IMR-90 (cell line): ENCODE results near the gene FOXF1. TPM values are rescaled to one million over a fixed set of nuclear protein-coding genes. Genes with fewer than 3 reads are reported as not detected.

Source experiments
- ATAC-seq: fragments of 200-7000 bp; cut with Tn5 transposase; 2 replicates; pipeline ENCODE4 v1.9.1; 2020; ENCODE audit warnings: low read depth, mild to moderate bottlenecking, moderate library complexity
- BruUV-seq: library from RNA; stranded (reverse); fragments of 400-500 nt; replicated peaks from 2 replicates; lab custom pipeline; 2021; lab: Mats Ljungman, UMichigan
- CTCF ChIA-PET: fragments of 300-600 bp; formaldehyde crosslinking; extraction: SDS; loops from one replicate; lab custom pipeline; 2021; ENCODE audit warnings: antibody characterized with exemption; lab: Yijun Ruan, JAX
- POLR2A ChIA-PET: fragments of 300-600 bp; sonication (Branson Sonifier 250); formaldehyde crosslinking; loops from one replicate; lab custom pipeline; 2022; ENCODE audit warnings: antibody characterized with exemption; ENCODE audit not compliant: unreplicated experiment; lab: Charles Lee
- DNase-seq: peaks from one replicate; pipeline ENCODE4 v3.0.0; 2013
- H2AFZ ChIP-seq: replicated peaks from 2 replicates; pipeline ENCODE3; 2013; ENCODE audit warnings: low read length, mild to moderate bottlenecking; ENCODE audit not compliant: poor library complexity
- H2AK5ac ChIP-seq: 2 replicates; pipeline ENCODE4 v1.6.1; 2013; ENCODE audit warnings: low read depth, low read length, inconsistent platforms
- H2AK9ac ChIP-seq: replicated peaks from 2 replicates; pipeline ENCODE3; 2013; ENCODE audit warnings: mild to moderate bottlenecking, low read depth, low read length, moderate library complexity; ENCODE audit not compliant: poor library complexity
- H2BK120ac ChIP-seq: 2 replicates; pipeline ENCODE4 v1.6.1; 2013; ENCODE audit warnings: low read depth, low read length, inconsistent platforms
- H2BK15ac ChIP-seq: 3 replicates; pipeline ENCODE4 v1.6.1; 2013; ENCODE audit warnings: low read depth, low read length, inconsistent platforms
- H2BK20ac ChIP-seq: 2 replicates; pipeline ENCODE4 v1.6.1; 2013; ENCODE audit warnings: low read depth, mild to moderate bottlenecking, inconsistent platforms, low read length, moderate library complexity
- H2BK5ac ChIP-seq: 2 replicates; pipeline ENCODE4 v1.6.1; 2013; ENCODE audit warnings: mild to moderate bottlenecking, low read depth, low read length, inconsistent platforms; ENCODE audit not compliant: poor library complexity, severe bottlenecking
- H3K14ac ChIP-seq: replicated peaks from 2 replicates; pipeline ENCODE4 v1.6.1; 2013; ENCODE audit warnings: low read depth, low read length, inconsistent platforms
- H3K18ac ChIP-seq: 2 replicates; pipeline ENCODE4 v1.6.1; 2013; ENCODE audit warnings: low read depth, low read length, control low read depth
- H3K23ac ChIP-seq: 2 replicates; pipeline ENCODE4 v1.6.1; 2013; ENCODE audit warnings: low read depth, low read length, inconsistent platforms
- H3K27ac ChIP-seq: 2 replicates; pipeline ENCODE4 v1.5.1; 2013; ENCODE audit warnings: mild to moderate bottlenecking, control low read depth, low read length; ENCODE audit not compliant: insufficient read depth
- H3K27me3 ChIP-seq: 2 replicates; pipeline ENCODE4 v1.6.1; 2013; ENCODE audit warnings: low read length; ENCODE audit not compliant: control insufficient read depth, insufficient read depth
- H3K36me3 ChIP-seq: 2 replicates; pipeline ENCODE4 v1.6.1; 2013; ENCODE audit warnings: low read length, mixed read lengths; ENCODE audit not compliant: control insufficient read depth, insufficient read depth
- H3K4ac ChIP-seq: 2 replicates; pipeline ENCODE4 v1.6.1; 2013; ENCODE audit warnings: low read depth, low read length, inconsistent platforms
- H3K4me1 ChIP-seq: 2 replicates; pipeline ENCODE4 v1.6.1; 2013; ENCODE audit warnings: low read length, mixed read lengths; ENCODE audit not compliant: control insufficient read depth, insufficient read depth
- H3K4me2 ChIP-seq: 2 replicates; pipeline ENCODE4 v1.6.1; 2013; ENCODE audit warnings: low read depth, mild to moderate bottlenecking, control low read depth, low read length, moderate library complexity
- H3K4me3 ChIP-seq: 2 replicates; pipeline ENCODE4 v1.5.1; 2013; ENCODE audit warnings: low read depth, mild to moderate bottlenecking, control low read depth, low read length, moderate library complexity; ENCODE audit not compliant: insufficient read depth
- H3K56ac ChIP-seq: 2 replicates; pipeline ENCODE4 v1.6.1; 2013; ENCODE audit warnings: low read length, inconsistent platforms; ENCODE audit not compliant: insufficient read depth; ENCODE audit errors: extremely low read depth
- H3K79me1 ChIP-seq, 2 experiments: 2 replicates each; pipeline ENCODE4 v1.6.1; 2013; ENCODE audit warnings: low read length in 2 of 2, inconsistent platforms in 1 of 2, low read depth in 1 of 2
- H3K9ac ChIP-seq: 2 replicates; pipeline ENCODE4 v1.6.1; 2013; ENCODE audit warnings: low read depth, low read length, control low read depth
- H3K9me1 ChIP-seq: 2 replicates; pipeline ENCODE4 v1.6.1; 2013; ENCODE audit warnings: low read length, inconsistent platforms; ENCODE audit not compliant: insufficient read depth
- H3K9me3 ChIP-seq: 2 replicates; pipeline ENCODE4 v1.6.1; 2013; ENCODE audit warnings: low read length; ENCODE audit not compliant: control insufficient read depth, insufficient read depth
- H4K20me1 ChIP-seq: 2 replicates; pipeline ENCODE4 v1.6.1; 2013; ENCODE audit warnings: low read length, inconsistent platforms; ENCODE audit not compliant: insufficient read depth
- H4K5ac ChIP-seq: 2 replicates; pipeline ENCODE4 v1.6.1; 2013; ENCODE audit warnings: mild to moderate bottlenecking, low read depth, low read length, control low read depth
- H4K8ac ChIP-seq, 2 experiments: 2 replicates each; pipeline ENCODE4 v1.6.1; 2013; ENCODE audit warnings: low read depth in 2 of 2, low read length in 2 of 2, control low read depth in 1 of 2, inconsistent platforms in 1 of 2
- H4K91ac ChIP-seq: 2 replicates; pipeline ENCODE4 v1.6.1; 2013; ENCODE audit warnings: low read depth, low read length, inconsistent platforms; ENCODE audit not compliant: insufficient read depth
- MAZ ChIP-seq: IDR thresholded peaks from 2 replicates; pipeline ENCODE4 v1.6.1; 2012; ENCODE audit warnings: low read depth, mild to moderate bottlenecking, low read length, improper control_type of control experiment, moderate library complexity, borderline replicate concordance
- MXI1 ChIP-seq: IDR thresholded peaks from 2 replicates; pipeline ENCODE4 v1.6.1; 2012; ENCODE audit warnings: low read depth, mild to moderate bottlenecking, low read length, moderate library complexity, borderline replicate concordance
- WGBS, 2 experiments: methylation state at CpG; one replicate each; pipeline versions ENCODE4 v1.1.5 to v1.1.7; 2013; ENCODE audit warnings: missing lambda C conversion rate in 2 of 2; ENCODE audit not compliant: insufficient read length in 1 of 2; ENCODE audit errors: extremely low coverage in 2 of 2; 5-methylcytosine and 5-hydroxymethylcytosine counted together
- dilution Hi-C: fragments of 300-500 bp; cut with HindIII; formaldehyde crosslinking; loops from one replicate; pipeline ENCODE4 v1.14.3; 2018; ENCODE audit warnings: low sequenced_read_pairs; ENCODE audit not compliant: unreplicated experiment
- in situ Hi-C: fragments of 300-500 bp; cut with MboI; formaldehyde crosslinking; loops from 3 replicates; pipeline ENCODE4 v1.14.3; 2019; ENCODE audit warnings: low sequenced_read_pairs, inconsistent platforms, mixed read lengths
- intact Hi-C: fragments of 100-400 bp; cut with micrococcal nuclease; formaldehyde crosslinking; loops from 2 replicates; pipeline ENCODE4 v1.10.0; 2022
- polyA plus RNA-seq, 3 experiments: library from polyadenylated mRNA; depleted of rRNA; stranded (reverse); fragments of >200 nt; gene quantifications; 2 replicates each; pipeline ENCODE4 v1.2.3, GENCODE V29; 2012; ENCODE audit warnings: low replicate concordance in 1 of 3
- total RNA-seq: library from RNA; depleted of rRNA; stranded (reverse); fragments of >200 nt; gene quantifications from 2 replicates; pipeline ENCODE4 v1.2.3, GENCODE V29; 2012
- TF ChIP-seq, protein P1 (sequence below): fragments of 150-350 bp; IDR thresholded peaks from 2 replicates; pipeline ENCODE4 v1.6.1; 2016; ENCODE audit warnings: low read depth, mild to moderate bottlenecking, low read length, moderate library complexity, borderline replicate concordance

FOXF1 gene
- total and polyA plus RNA-seq, 2 of the 4 experiments (the other 2 are of a cell fraction) = 2.7 to 33.0 TPM

DNA sequence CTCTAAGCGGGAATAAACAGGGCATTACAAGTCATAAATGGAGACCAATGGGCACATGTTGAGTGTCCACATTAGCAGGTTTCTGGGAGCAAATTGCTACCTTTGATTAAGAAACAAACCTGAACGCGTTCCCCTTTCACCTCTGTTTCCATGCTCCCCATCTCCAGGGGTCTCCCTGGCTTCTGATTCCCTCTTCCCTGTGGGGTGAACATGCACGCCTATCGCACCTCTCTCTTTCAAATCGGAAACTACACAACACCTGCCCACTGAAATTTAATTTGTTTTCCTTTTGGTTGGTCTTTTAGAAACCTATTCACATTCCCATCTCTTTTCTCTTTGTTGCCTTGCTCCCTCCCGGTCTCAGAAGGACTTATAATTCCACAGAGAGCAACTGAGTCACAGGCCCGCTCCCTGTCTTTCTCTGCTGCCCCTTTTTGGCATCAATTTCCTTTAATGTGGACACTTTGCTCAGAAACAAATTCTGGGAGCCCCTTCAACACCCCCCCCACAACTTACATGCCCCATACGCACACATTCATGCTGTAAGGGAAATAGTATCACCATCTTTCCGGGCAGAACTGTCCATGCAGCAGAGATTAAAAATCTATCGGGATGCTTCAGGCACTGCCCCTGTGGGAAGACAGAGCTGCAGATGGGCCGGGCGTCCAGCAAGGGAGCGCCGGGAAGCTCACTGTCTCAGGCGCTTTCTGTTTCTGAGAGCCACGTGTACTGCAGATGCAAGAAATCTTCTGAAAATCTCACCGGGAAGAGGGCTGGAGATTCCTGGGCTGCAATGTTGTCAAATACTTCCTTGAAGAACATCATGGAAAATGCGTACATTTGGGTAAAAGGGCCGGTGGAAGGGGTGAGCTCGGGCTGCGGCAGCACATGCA lies 7.2 kb upstream of the FOXF1 start:
- TF ChIP-seq MAZ (no peak), MXI1 (peak; percentile 74; the same call in 1 of the 2 replicates)
- TF ChIP-seq, protein P1, sequence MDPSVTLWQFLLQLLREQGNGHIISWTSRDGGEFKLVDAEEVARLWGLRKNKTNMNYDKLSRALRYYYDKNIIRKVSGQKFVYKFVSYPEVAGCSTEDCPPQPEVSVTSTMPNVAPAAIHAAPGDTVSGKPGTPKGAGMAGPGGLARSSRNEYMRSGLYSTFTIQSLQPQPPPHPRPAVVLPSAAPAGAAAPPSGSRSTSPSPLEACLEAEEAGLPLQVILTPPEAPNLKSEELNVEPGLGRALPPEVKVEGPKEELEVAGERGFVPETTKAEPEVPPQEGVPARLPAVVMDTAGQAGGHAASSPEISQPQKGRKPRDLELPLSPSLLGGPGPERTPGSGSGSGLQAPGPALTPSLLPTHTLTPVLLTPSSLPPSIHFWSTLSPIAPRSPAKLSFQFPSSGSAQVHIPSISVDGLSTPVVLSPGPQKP = no peak
- H2AK9ac ChIP-seq = peak overlapping the region; percentile 76
- no peaks in the 10 kb centered on the region for H3K9me3 ChIP-seq
- peak overlapping the region; percentile 28 for H2BK5ac ChIP-seq
- H2BK15ac ChIP-seq = peak overlapping the region; percentile 17; the same call in 1 of the 3 replicates
- peak overlapping the region; percentile 49 to 62; a peak in 3 of 4 replicates for H4K8ac ChIP-seq
- peak overlapping the region; percentile 76 for H3K27ac ChIP-seq
- H3K4me2 ChIP-seq = peak overlapping the region; percentile 67
- H3K9ac ChIP-seq = peak overlapping the region; percentile 98
- ChIA-PET CTCF (no interaction called here), POLR2A (interaction anchor here (0.5 to 0.6 kb wide), 2 partner anchors 11 to 638 kb away, joined by 3 read pairs; no protein-coding TSS in a partner anchor)
- BruUV-seq = no TSS peak
- intact Hi-C loops = loop anchor here (10.0 kb wide), 1 partner anchor 348 kb away; no protein-coding TSS in a partner anchor
- H3K56ac ChIP-seq = peak overlapping the region; percentile 66; the same call in 1 of the 2 replicates
- peaks cover 0 to 32% of the 10 kb centered on the region in 2 experiments; a peak in 2 of 4 replicates for H3K79me1 ChIP-seq
- H3K4me3 ChIP-seq = peak overlapping the region; percentile 4
- peak overlapping the region; percentile 59 for H4K91ac ChIP-seq
- H2AFZ ChIP-seq = no peak overlapping the region
- no peak overlapping the region for H4K5ac ChIP-seq
- H2BK20ac ChIP-seq = 0 out of 2 replicates have a peak overlapping the region, but pooled peaks have one; percentile 53
- peak overlapping the region; percentile 90 for H2BK120ac ChIP-seq
- peak overlapping the region; percentile 11; the same call in 1 of the 2 replicates for H3K18ac ChIP-seq
- peaks cover 79% of the 10 kb centered on the region for H3K36me3 ChIP-seq
- WGBS, 2 experiments = 55% methylated on average over 12 of the region's 22 CpGs; no CpG with 5 or more reads in 1 of the 2 experiments
- peaks cover 51% of the 10 kb centered on the region for H3K4me1 ChIP-seq
- peak overlapping the region; percentile 35; the same call in 1 of the 2 replicates for H2AK5ac ChIP-seq
- H3K9me1 ChIP-seq = peaks cover 20% of the 10 kb centered on the region
- H3K27me3 ChIP-seq = no peaks in the 10 kb centered on the region
- peak; percentile 55 for DNase-seq
- H3K23ac ChIP-seq = peak overlapping the region; percentile 95
- peaks cover 68% of the 10 kb centered on the region for H4K20me1 ChIP-seq
- peak overlapping the region; percentile 87 for H3K14ac ChIP-seq
- no peak for ATAC-seq
- peak overlapping the region; percentile 82 for H3K4ac ChIP-seq
- in situ Hi-C loops = no loop called here
- dilution Hi-C loops = no loop called here
